Stimulated activated CD8-positive, alpha-beta memory T cell treated with anti-CD3 and anti-CD28 coated beads, Interleukin-4, amount 100 ng/mL, for 4 hours (primary cell): ENCODE results near the gene DSG2.
"Not testable (repeated sequence)": the region's sequence is repeated elsewhere in the genome, so short reads cannot be mapped to it uniquely, and the experiment has no call there.

Experiments used
- DNase-seq, 2 donors: peaks; one replicate each; pipeline ENCODE4 v3.0.0-alpha.2; 2020; ENCODE audit warnings: low read depth in 2 of 2, low spot score in 1 of 2

Gene DSG2

GRCh38 chr18:31497836-31498573 is at the start of gene DSG2:
Gene DSG2 (plus strand): TSS chr18:31498177. CDS start chr18:31498252, 75 bp downstream.
- DNase-seq: no peak

- DNase-seq: no peak
Observed at GRCh38 chr18:31450409-31450808, 47.6 kb upstream of the DSG2 start.

GRCh38 chr18:31451625-31452024 is 46.4 kb upstream of the DSG2 start:
- no peak for DNase-seq

GRCh38 chr18:31454066-31454708 is 43.8 kb upstream of the DSG2 start:
- DNase-seq: no peak

GRCh38 chr18:31469629-31470028 is 28.3 kb upstream of the DSG2 start:
- DNase-seq: no peak

- no peak for DNase-seq
Observed at GRCh38 chr18:31478688-31479087, 19.3 kb upstream of the DSG2 start.

GRCh38 chr18:31482051-31482450 is 15.9 kb upstream of the DSG2 start:
- DNase-seq: no peak

- no peak for DNase-seq
Observed at GRCh38 chr18:31483396-31483795, 14.6 kb upstream of the DSG2 start.

- no peak for DNase-seq
Observed at GRCh38 chr18:31484461-31484860, 13.5 kb upstream of the DSG2 start.

- no peak for DNase-seq
Observed at GRCh38 chr18:31486165-31486564, 11.8 kb upstream of the DSG2 start.

GRCh38 chr18:31487246-31488015 is 10.5 kb upstream of the DSG2 start:
- DNase-seq: no peak

- DNase-seq: no peak
Observed at GRCh38 chr18:31489311-31489710, 8.7 kb upstream of the DSG2 start.

- no peak for DNase-seq
Observed at GRCh38 chr18:31490387-31490786, 7.6 kb upstream of the DSG2 start.

GRCh38 chr18:31490833-31491232 is 7.1 kb upstream of the DSG2 start:
- no peak for DNase-seq

- DNase-seq: no peak
Observed at GRCh38 chr18:31491586-31491985, 6.4 kb upstream of the DSG2 start.

- no peak for DNase-seq
Observed at GRCh38 chr18:31492671-31493070, 5.3 kb upstream of the DSG2 start.

- DNase-seq: no peak
Observed at GRCh38 chr18:31493171-31493570, 4.8 kb upstream of the DSG2 start.

- DNase-seq: no peak
Observed at GRCh38 chr18:31493941-31494340, 4.0 kb upstream of the DSG2 start.

GRCh38 chr18:31494705-31495244 is 3.2 kb upstream of the DSG2 start:
- DNase-seq: not testable (repeated sequence)

- DNase-seq: no peak
Observed at GRCh38 chr18:31497404-31497835, 557 bp upstream of the DSG2 start.

- no peak for DNase-seq
Observed at GRCh38 chr18:31498574-31499524, 872 bp downstream of the DSG2 start.
